Measurements from ENCODE around the gene PATZ1. TPM values are rescaled to one million over a fixed set of nuclear protein-coding genes. Genes with fewer than 3 reads are reported as not detected.
A peak's percentile ranks its signal among the peaks of the same experiment; 100 is the strongest.
"Not testable (repeated sequence)": the region's sequence is repeated elsewhere in the genome, so short reads cannot be mapped to it uniquely, and the experiment has no call there.

The PATZ1 gene
- total RNA-seq, 1 donor from 2014 or later: 19.8 TPM

DNA sequence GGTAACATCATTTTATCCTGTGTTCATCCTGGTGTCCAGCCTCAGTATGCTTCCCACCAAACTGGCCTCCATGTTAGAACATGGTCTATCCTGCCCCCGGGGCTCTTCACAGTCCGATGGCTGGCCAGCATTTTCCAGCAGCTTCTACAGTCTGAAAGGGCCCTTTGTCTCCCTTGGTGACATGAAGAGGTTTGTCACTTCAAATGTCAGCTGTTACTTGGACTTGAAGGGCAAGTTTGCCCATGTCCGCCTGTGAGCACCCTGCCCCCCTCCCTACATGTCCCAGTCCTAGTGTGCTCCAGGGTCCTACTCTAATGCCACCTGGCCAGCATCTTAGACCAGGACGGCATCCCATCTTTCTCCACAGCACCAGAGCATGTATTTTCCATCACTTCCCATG is 24.7 kb downstream of the PATZ1 start:
- no peaks in the 10 kb centered on the region for H3K27me3 ChIP-seq (ENCODE audit: control insufficient read depth in 3 of 3, insufficient read depth in 3 of 3, low read length in 3 of 3)
- H3K9ac ChIP-seq (ENCODE audit: low read depth in 1 of 3, low read length in 3 of 3): no peak overlapping the region
- no peak overlapping the region for H3K4me3 ChIP-seq (ENCODE audit: low read length in 3 of 3)
- H3K4me1 ChIP-seq (ENCODE audit: control insufficient read depth in 3 of 3, insufficient read depth in 3 of 3, low read length in 3 of 3): no peaks in the 10 kb centered on the region
- H3K9me3 ChIP-seq (ENCODE audit: control insufficient read depth in 3 of 3, low read length in 3 of 3): no peaks in the 10 kb centered on the region
- peaks cover 11 to 13% (median 13%) of the 10 kb centered on the region in 3 donors for H3K36me3 ChIP-seq (ENCODE audit: control insufficient read depth in 3 of 3, insufficient read depth in 3 of 3, low read length in 3 of 3)
- H3K27ac ChIP-seq (ENCODE audit: low read depth, low read length): no peak overlapping the region

DNA sequence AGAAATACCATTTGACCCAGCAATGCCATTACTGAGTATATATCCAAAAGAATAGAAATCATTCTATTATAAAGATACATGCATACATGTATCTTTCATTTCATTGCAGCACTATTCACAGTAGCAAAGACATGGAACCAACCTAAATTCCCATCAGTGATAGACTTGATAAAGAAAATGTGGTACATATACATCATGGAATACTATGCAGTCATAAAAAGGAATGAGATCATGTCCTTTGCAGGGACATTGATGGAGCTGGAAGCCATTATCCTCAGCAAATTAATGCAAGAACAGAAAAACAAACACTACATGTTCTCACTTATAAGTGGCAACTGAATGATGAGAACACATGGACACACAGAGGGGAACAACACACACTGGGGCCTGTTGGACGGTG is 31.9 kb downstream of the PATZ1 start:
- not testable (repeated sequence) for H3K9me3 ChIP-seq (ENCODE audit: control insufficient read depth in 3 of 3, low read length in 3 of 3); H3K27ac ChIP-seq (ENCODE audit: low read depth, low read length); H3K36me3 ChIP-seq (ENCODE audit: control insufficient read depth in 3 of 3, insufficient read depth in 3 of 3, low read length in 3 of 3); H3K4me3 ChIP-seq (ENCODE audit: low read length in 3 of 3); H3K27me3 ChIP-seq (ENCODE audit: control insufficient read depth in 3 of 3, insufficient read depth in 3 of 3, low read length in 3 of 3); H3K9ac ChIP-seq (ENCODE audit: low read depth in 1 of 3, low read length in 3 of 3); H3K4me1 ChIP-seq (ENCODE audit: control insufficient read depth in 3 of 3, insufficient read depth in 3 of 3, low read length in 3 of 3)

DNA sequence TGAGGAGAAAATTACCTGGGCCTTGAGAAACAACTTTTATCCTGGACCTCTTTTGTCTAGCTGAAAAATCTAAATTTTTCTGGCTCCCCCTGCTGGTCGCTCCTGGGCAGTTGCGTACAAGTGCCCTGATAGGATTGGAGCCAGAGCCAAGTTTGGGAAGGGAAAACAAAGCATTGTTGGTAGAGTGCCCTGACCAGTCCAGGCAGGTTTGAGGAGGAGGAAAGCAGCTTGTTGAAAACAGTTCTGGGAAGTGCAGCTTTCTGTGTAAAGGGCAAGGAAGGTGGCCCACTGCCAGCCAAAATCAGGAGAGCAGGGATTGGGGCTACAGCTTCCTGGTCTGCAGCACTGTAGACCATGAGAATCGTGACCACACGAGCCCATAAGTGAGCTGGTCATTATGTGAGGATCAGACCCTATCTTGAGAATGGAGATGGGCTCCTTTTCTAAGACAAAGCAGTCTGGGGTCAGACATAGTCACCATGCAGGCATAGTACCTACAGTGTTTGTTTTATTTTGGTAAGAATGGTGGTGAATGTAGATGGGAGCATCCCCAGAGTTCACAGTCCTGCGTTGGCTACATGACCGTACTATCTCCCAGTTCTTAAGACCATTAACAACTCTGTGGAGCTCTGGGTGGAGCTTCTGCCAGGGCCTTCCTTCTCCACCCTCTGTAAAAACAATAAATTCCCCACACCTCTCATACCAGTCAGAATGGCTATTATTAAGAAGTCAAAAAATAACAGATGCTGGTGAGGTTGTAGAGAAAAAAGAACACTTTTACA is 32.6 kb downstream of the PATZ1 start:
- peak overlapping the region; percentile 42 for H3K27ac ChIP-seq (ENCODE audit: low read depth, low read length)
- H3K27me3 ChIP-seq (ENCODE audit: control insufficient read depth in 3 of 3, insufficient read depth in 3 of 3, low read length in 3 of 3): no peaks in the 10 kb centered on the region
- H3K9ac ChIP-seq (ENCODE audit: low read depth in 1 of 3, low read length in 3 of 3): peak overlapping the region in 1 of 3 donors; percentile 68
- H3K4me1 ChIP-seq (ENCODE audit: control insufficient read depth in 3 of 3, insufficient read depth in 3 of 3, low read length in 3 of 3): peaks cover 3 to 6% (median 6%) of the 10 kb centered on the region in 3 donors
- H3K36me3 ChIP-seq (ENCODE audit: control insufficient read depth in 3 of 3, insufficient read depth in 3 of 3, low read length in 3 of 3): no peaks in the 10 kb centered on the region
- peak overlapping the region in 1 of 3 donors; percentile 7 for H3K4me3 ChIP-seq (ENCODE audit: low read length in 3 of 3)
- no peaks in the 10 kb centered on the region for H3K9me3 ChIP-seq (ENCODE audit: control insufficient read depth in 3 of 3, low read length in 3 of 3)

DNA sequence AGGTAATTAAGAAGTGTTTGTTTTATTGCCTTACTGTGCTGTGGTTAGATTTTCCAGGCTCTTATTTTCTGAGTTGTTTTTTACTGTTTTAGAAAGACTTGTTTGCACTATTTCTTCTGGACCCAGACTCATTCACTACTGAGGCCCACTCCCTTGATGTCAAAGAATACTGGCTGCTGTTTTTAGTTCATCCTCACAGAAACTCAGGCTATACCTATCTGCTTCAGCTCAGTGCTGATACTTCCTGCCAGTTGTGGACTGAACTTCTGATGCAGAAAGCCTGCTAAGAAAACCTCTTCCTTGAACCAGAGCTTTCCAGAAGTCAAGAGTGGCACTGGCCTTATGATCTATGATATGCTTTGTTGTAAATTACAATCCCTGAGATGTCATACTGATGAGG is 38.0 kb downstream of the PATZ1 start:
- H3K27me3 ChIP-seq (ENCODE audit: control insufficient read depth in 3 of 3, insufficient read depth in 3 of 3, low read length in 3 of 3): no peaks in the 10 kb centered on the region
- H3K9ac ChIP-seq (ENCODE audit: low read depth in 1 of 3, low read length in 3 of 3): no peak overlapping the region
- no peak overlapping the region for H3K27ac ChIP-seq (ENCODE audit: low read depth, low read length)

DNA sequence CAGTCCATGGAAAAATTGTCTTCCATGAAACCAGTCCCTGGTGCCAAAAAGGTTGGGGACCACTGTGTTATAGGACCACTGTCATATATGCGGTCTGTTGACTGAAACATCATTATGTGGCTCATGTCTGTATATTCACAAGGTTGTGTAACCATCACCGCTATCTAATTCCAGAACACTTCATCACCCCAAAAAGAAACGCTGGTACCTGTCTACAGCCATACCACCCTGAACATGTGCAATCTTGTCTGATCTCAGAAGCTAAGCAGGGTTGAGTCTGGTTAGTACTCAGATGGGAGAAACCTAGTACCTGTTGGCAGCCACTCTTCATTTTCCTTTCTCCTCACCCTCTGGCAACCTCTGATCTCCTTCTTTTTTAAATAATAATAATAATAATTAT is 41.0 kb downstream of the PATZ1 start:
- Histone ChIP-seq H3K27me3 (ENCODE audit: control insufficient read depth in 3 of 3, insufficient read depth in 3 of 3, low read length in 3 of 3) (no peaks in the 10 kb centered on the region), H3K9me3 (ENCODE audit: control insufficient read depth in 3 of 3, low read length in 3 of 3) (no peaks in the 10 kb centered on the region), H3K4me1 (ENCODE audit: control insufficient read depth in 3 of 3, insufficient read depth in 3 of 3, low read length in 3 of 3) (no peaks in the 10 kb centered on the region), H3K9ac (ENCODE audit: low read depth in 1 of 3, low read length in 3 of 3) (no peak overlapping the region), H3K36me3 (ENCODE audit: control insufficient read depth in 3 of 3, insufficient read depth in 3 of 3, low read length in 3 of 3) (no peaks in the 10 kb centered on the region), H3K27ac (ENCODE audit: low read depth, low read length) (no peak overlapping the region), H3K4me3 (ENCODE audit: low read length in 3 of 3) (no peak overlapping the region)

More for the DNA sequence above, 38.0 kb downstream of the PATZ1 start:
- Histone ChIP-seq H3K4me1 (ENCODE audit: control insufficient read depth in 3 of 3, insufficient read depth in 3 of 3, low read length in 3 of 3) (peaks cover 0 to under 1% (median 0%) of the 10 kb centered on the region in 3 donors), H3K36me3 (ENCODE audit: control insufficient read depth in 3 of 3, insufficient read depth in 3 of 3, low read length in 3 of 3) (no peaks in the 10 kb centered on the region), H3K9me3 (ENCODE audit: control insufficient read depth in 3 of 3, low read length in 3 of 3) (no peaks in the 10 kb centered on the region), H3K4me3 (ENCODE audit: low read length in 3 of 3) (no peak overlapping the region)

DNA sequence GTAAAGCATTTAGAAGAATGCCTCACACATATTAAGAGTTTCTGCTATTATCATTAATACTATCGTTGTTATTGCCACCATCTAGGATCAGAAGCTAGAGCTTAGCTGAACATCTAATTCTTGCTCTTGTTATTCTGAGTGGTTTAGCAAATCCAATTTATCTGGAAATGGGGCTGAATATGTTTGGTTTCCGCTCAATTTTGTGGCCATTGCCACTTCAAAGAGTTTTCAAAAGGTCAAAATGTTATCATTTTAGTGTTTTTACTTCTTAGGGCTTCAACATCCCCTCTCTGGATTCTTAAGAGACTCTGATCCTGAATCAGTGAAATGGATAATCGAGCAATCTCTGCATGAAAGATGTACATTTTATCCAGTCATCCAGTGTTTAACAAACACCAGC is 43.6 kb downstream of the PATZ1 start:
- no peaks in the 10 kb centered on the region for H3K9me3 ChIP-seq (ENCODE audit: control insufficient read depth in 3 of 3, low read length in 3 of 3)

DNA sequence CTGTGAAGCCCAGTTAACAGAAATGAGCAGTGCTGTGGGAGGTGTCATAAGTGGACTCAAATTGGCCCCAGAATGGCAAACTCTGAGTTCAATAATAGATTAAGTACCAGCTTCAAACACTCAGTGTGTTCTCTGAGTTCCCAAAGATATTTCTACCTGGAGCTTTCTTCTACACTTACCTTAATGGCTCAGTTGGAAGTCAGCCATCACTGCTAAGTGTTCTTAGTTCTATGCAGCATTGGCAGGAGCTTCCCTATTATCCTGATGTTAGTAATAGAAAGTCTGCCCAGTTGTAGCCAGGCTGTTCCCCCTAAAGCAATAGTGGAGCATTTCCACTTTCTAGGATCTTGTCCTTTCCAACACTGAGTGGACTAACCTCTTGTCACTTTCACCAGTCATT is 44.1 kb downstream of the PATZ1 start:
- Histone ChIP-seq H3K9me3 (ENCODE audit: control insufficient read depth in 3 of 3, low read length in 3 of 3) (no peaks in the 10 kb centered on the region), H3K27me3 (ENCODE audit: control insufficient read depth in 3 of 3, insufficient read depth in 3 of 3, low read length in 3 of 3) (no peaks in the 10 kb centered on the region), H3K4me1 (ENCODE audit: control insufficient read depth in 3 of 3, insufficient read depth in 3 of 3, low read length in 3 of 3) (peaks cover 0 to 3% (median 0%) of the 10 kb centered on the region in 3 donors), H3K27ac (ENCODE audit: low read depth, low read length) (no peak overlapping the region), H3K4me3 (ENCODE audit: low read length in 3 of 3) (no peak overlapping the region), H3K36me3 (ENCODE audit: control insufficient read depth in 3 of 3, insufficient read depth in 3 of 3, low read length in 3 of 3) (no peaks in the 10 kb centered on the region), H3K9ac (ENCODE audit: low read depth in 1 of 3, low read length in 3 of 3) (no peak overlapping the region)

More for the DNA sequence above, 43.6 kb downstream of the PATZ1 start:
- H3K9ac ChIP-seq (ENCODE audit: low read depth in 1 of 3, low read length in 3 of 3): no peak overlapping the region
- H3K27ac ChIP-seq (ENCODE audit: low read depth, low read length): no peak overlapping the region
- no peaks in the 10 kb centered on the region for H3K27me3 ChIP-seq (ENCODE audit: control insufficient read depth in 3 of 3, insufficient read depth in 3 of 3, low read length in 3 of 3)
- no peaks in the 10 kb centered on the region for H3K36me3 ChIP-seq (ENCODE audit: control insufficient read depth in 3 of 3, insufficient read depth in 3 of 3, low read length in 3 of 3)
- no peak overlapping the region for H3K4me3 ChIP-seq (ENCODE audit: low read length in 3 of 3)
- H3K4me1 ChIP-seq (ENCODE audit: control insufficient read depth in 3 of 3, insufficient read depth in 3 of 3, low read length in 3 of 3): no peaks in the 10 kb centered on the region

DNA sequence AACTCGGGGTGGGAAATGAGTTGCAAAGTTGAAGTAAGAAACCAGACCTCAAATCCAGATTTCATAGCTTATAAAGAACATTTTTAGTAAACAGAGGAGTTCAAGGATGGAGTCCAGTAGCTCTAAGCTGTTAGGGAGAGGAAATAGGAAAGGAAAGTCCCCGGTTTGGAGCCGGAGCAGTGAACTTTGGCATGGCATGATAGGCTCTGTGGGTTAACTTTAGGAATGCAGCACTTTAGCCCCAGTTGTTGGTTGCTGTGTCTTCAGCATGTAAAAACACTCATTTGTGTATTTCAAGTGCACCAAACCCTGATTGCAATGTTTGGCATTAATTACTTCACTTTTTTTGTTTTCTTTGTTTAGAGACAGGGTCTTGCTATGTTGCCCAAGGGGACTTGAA is 45.2 kb downstream of the PATZ1 start:
- H3K9me3 ChIP-seq (ENCODE audit: control insufficient read depth in 3 of 3, low read length in 3 of 3): no peaks in the 10 kb centered on the region
- H3K36me3 ChIP-seq (ENCODE audit: control insufficient read depth in 3 of 3, insufficient read depth in 3 of 3, low read length in 3 of 3): no peaks in the 10 kb centered on the region
- no peak overlapping the region for H3K27ac ChIP-seq (ENCODE audit: low read depth, low read length)
- no peaks in the 10 kb centered on the region for H3K27me3 ChIP-seq (ENCODE audit: control insufficient read depth in 3 of 3, insufficient read depth in 3 of 3, low read length in 3 of 3)
- H3K9ac ChIP-seq (ENCODE audit: low read depth in 1 of 3, low read length in 3 of 3): no peak overlapping the region
- H3K4me1 ChIP-seq (ENCODE audit: control insufficient read depth in 3 of 3, insufficient read depth in 3 of 3, low read length in 3 of 3): peaks cover 4 to 13% (median 4%) of the 10 kb centered on the region in 3 donors
- H3K4me3 ChIP-seq (ENCODE audit: low read length in 3 of 3): no peak overlapping the region

DNA sequence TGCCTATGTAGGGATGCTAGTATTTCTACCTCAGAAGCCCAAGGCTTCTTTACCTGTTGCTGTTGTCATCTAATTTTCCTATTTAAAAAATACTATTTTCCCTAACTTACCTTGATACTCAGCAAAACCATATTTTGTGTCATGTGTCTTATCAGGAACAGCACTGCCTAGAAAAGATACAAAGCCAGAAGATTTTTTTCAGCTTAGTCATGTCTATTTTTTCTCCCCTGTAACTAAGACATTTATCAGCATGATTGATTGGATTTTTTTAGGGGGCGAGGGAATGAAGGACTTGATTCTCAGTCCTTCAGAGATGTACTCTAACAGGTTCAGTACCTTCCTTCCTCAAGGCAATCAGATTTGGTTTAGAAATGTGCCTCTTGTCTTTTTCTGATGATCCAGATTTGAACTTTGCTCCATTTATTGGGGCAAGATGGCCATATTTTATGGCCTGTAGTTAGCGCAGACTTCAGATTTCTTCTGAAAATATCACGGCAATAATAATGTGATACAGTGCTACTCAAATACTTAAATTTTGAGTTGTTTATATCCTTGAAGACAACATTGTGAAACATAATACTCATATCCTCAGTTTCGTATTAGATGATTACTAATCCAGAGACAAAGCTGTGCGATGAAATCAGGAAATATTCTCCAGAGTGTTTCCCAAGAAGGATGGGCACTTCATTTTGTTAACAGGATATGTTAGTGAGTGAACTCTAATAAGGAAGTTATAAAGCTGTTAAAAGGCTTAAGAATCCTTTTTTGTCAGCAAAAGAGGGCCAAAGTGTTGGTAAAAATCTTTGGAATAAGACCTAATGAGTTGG is 50.1 kb downstream of the PATZ1 start:
- peaks cover 22 to 37% (median 29%) of the 10 kb centered on the region in 3 donors for H3K4me1 ChIP-seq (ENCODE audit: control insufficient read depth in 3 of 3, insufficient read depth in 3 of 3, low read length in 3 of 3)
- H3K9ac ChIP-seq (ENCODE audit: low read depth in 1 of 3, low read length in 3 of 3): peak overlapping the region in 1 of 3 donors; percentile 54

DNA sequence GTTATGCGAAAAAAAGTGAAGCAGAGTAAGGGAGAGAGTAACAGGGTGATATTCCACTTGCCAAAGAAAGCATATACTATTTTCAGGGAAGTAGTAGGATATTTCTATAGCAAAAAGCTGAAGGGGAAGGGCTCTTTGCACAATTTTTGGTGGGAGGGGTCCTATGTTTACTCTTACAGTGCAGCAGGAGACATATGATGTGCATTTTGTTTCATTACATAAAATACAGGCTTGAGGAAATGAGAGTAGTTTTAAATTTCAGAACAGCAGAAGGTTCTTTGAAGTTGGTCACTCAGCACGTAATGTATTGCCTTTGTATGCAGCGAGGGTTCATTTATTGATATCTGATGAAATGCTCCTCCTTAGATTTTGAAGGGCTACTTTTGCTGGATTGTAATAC is 50.8 kb downstream of the PATZ1 start:
- Histone ChIP-seq H3K9ac (ENCODE audit: low read depth in 1 of 3, low read length in 3 of 3) (no peak overlapping the region), H3K27ac (ENCODE audit: low read depth, low read length) (peak overlapping the region; percentile 68), H3K4me1 (ENCODE audit: control insufficient read depth in 3 of 3, insufficient read depth in 3 of 3, low read length in 3 of 3) (peaks cover 23 to 39% (median 29%) of the 10 kb centered on the region in 3 donors), H3K36me3 (ENCODE audit: control insufficient read depth in 3 of 3, insufficient read depth in 3 of 3, low read length in 3 of 3) (no peaks in the 10 kb centered on the region), H3K4me3 (ENCODE audit: low read length in 3 of 3) (no peak overlapping the region), H3K9me3 (ENCODE audit: control insufficient read depth in 3 of 3, low read length in 3 of 3) (no peaks in the 10 kb centered on the region), H3K27me3 (ENCODE audit: control insufficient read depth in 3 of 3, insufficient read depth in 3 of 3, low read length in 3 of 3) (no peaks in the 10 kb centered on the region)

More for the DNA sequence above, 50.1 kb downstream of the PATZ1 start:
- H3K27ac ChIP-seq (ENCODE audit: low read depth, low read length): peak overlapping the region; percentile 68
- H3K27me3 ChIP-seq (ENCODE audit: control insufficient read depth in 3 of 3, insufficient read depth in 3 of 3, low read length in 3 of 3): no peaks in the 10 kb centered on the region
- no peak overlapping the region for H3K4me3 ChIP-seq (ENCODE audit: low read length in 3 of 3)
- no peaks in the 10 kb centered on the region for H3K36me3 ChIP-seq (ENCODE audit: control insufficient read depth in 3 of 3, insufficient read depth in 3 of 3, low read length in 3 of 3)
- H3K9me3 ChIP-seq (ENCODE audit: control insufficient read depth in 3 of 3, low read length in 3 of 3): no peaks in the 10 kb centered on the region

All from skeletal muscle tissue (tissue), 4 donors.